BLaER1 (cell line): ENCODE measurements around the gene SCN8A.

Experiments used
- H3K27ac ChIP-seq: shearing (Covaris generic); formaldehyde crosslinking; 2 replicates; pipeline ENCODE4 v1.8.1; 2022
- H3K27me3 ChIP-seq: shearing (Covaris generic); formaldehyde crosslinking; 2 replicates; pipeline ENCODE4 v1.8.1; 2022
- H3K36me3 ChIP-seq: shearing (Covaris generic); formaldehyde crosslinking; 2 replicates; pipeline ENCODE4 v1.8.1; 2022
- H3K4me1 ChIP-seq: shearing (Covaris generic); formaldehyde crosslinking; 2 replicates; pipeline ENCODE4 v1.8.1; 2022
- H3K4me2 ChIP-seq: shearing (Covaris generic); formaldehyde crosslinking; 2 replicates; pipeline ENCODE4 v1.8.1; 2022
- H3K4me3 ChIP-seq: shearing (Covaris generic); formaldehyde crosslinking; 2 replicates; pipeline ENCODE4 v1.8.1; 2022
- H3K9ac ChIP-seq: shearing (Covaris generic); formaldehyde crosslinking; 2 replicates; pipeline ENCODE4 v1.8.1; 2022
- H3K9me3 ChIP-seq: shearing (Covaris generic); formaldehyde crosslinking; 2 replicates; pipeline ENCODE4 v1.8.1; 2022
- H4K20me1 ChIP-seq: shearing (Covaris generic); formaldehyde crosslinking; 2 replicates; pipeline ENCODE4 v1.8.1; 2022
- Cebpa-rat ChIP-seq: shearing (Covaris generic); IDR thresholded peaks from 2 replicates; pipeline ENCODE4 v1.8.1; 2022

Gene SCN8A

DNA sequence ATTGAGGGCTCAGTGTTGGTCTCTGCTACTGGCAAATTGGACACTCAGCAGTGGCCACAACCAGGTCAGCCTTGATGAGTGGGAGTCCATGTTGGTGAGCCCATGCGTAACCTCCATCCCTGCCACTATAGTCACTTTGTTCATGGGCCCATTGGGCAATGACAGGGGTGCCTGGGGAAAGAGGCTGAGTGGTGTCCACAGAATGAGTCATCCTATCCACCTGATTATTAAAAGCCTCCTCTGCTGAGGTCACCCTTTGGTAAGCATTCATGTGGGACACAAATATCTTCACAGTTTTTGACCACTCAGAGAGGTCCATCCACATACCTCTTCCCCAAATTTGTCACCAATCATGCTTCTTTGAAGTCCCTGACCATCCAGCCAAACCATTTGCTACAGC, 207.5 kb downstream of the SCN8A start:
- Histone ChIP-seq H3K4me1 (no peaks in the 10 kb centered on the region), H3K27ac (no peak overlapping the region), H3K27me3 (no peaks in the 10 kb centered on the region), H3K36me3 (no peaks in the 10 kb centered on the region), H3K9me3 (no peaks in the 10 kb centered on the region), H3K9ac (no peak overlapping the region), H3K4me2 (no peak overlapping the region), H4K20me1 (no peaks in the 10 kb centered on the region), H3K4me3 (no peak overlapping the region)
- TF ChIP-seq Cebpa-rat: no peak

DNA sequence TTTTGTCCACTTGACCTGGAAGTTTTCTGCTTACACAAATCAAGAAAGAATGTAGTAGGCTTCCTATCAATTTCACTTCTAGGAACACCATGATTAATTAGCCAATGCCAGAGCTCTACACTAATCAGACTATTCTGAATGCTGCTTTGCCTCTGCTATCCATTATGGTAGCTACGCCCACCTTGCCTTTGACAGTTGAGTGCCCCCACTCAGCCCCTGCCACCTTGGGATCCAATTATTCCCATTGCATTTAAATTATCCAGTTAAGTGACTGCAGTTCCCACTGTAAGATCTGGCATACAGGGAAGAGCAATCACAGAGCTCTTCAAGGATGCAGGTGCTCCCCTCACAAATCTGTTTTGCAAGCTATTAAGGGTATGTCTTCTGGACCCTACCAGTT, 210.0 kb downstream of the SCN8A start:
- H3K4me3 ChIP-seq: no peak overlapping the region
- no peak overlapping the region for H3K4me2 ChIP-seq
- no peak overlapping the region for H3K27ac ChIP-seq
- H3K27me3 ChIP-seq: no peaks in the 10 kb centered on the region
- H3K4me1 ChIP-seq: no peaks in the 10 kb centered on the region
- no peak overlapping the region for H3K9ac ChIP-seq
- no peaks in the 10 kb centered on the region for H3K9me3 ChIP-seq
- no peaks in the 10 kb centered on the region for H3K36me3 ChIP-seq
- H4K20me1 ChIP-seq: no peaks in the 10 kb centered on the region
- TF ChIP-seq Cebpa-rat: no peak

DNA sequence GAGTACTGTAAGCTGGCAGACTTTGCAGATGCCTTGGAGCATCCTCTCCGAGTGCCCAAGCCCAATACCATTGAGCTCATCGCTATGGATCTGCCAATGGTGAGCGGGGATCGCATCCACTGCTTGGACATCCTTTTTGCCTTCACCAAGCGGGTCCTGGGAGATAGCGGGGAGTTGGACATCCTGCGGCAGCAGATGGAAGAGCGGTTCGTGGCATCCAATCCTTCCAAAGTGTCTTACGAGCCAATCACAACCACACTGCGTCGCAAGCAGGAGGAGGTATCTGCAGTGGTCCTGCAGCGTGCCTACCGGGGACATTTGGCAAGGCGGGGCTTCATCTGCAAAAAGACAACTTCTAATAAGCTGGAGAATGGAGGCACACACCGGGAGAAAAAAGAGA, 215.9 kb downstream of the SCN8A start:
- TF ChIP-seq Cebpa-rat: no peak
- no peak overlapping the region for H3K9ac ChIP-seq
- no peak overlapping the region for H3K27ac ChIP-seq
- H3K27me3 ChIP-seq: no peaks in the 10 kb centered on the region
- no peak overlapping the region for H3K4me2 ChIP-seq
- no peak overlapping the region for H3K4me3 ChIP-seq
- H3K36me3 ChIP-seq: no peaks in the 10 kb centered on the region
- H3K4me1 ChIP-seq: no peaks in the 10 kb centered on the region
- H3K9me3 ChIP-seq: no peaks in the 10 kb centered on the region
- H4K20me1 ChIP-seq: no peaks in the 10 kb centered on the region

DNA sequence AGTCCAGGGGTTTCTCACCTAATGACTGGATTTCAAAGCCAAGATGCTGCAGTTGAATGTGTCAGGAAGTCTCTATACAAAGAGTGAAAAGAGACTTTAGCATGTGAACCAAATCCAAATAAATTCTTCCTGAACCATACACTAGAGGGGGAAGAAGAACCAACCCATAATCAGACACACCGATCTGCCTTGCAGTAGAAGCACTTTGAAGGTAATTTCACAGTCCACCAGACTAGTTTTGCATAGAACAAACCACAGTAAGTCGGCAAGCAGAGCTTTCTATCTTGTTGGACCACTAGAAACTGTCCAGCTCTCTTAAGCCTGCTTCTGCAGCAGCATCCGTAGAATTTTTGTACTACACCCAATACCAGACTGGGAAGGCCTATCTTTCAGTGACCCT, 218.2 kb downstream of the SCN8A start:
- peaks cover 5% of the 10 kb centered on the region; the same call in 1 of the 2 replicates for H3K4me1 ChIP-seq
- no peaks in the 10 kb centered on the region for H3K9me3 ChIP-seq
- no peak overlapping the region for H3K4me2 ChIP-seq
- no peak overlapping the region for H3K9ac ChIP-seq
- H3K27ac ChIP-seq: no peak overlapping the region
- no peak overlapping the region for H3K4me3 ChIP-seq
- peaks cover 9% of the 10 kb centered on the region; the same call in 1 of the 2 replicates for H3K27me3 ChIP-seq
- H4K20me1 ChIP-seq: no peaks in the 10 kb centered on the region
- H3K36me3 ChIP-seq: no peaks in the 10 kb centered on the region
- no peak for TF ChIP-seq Cebpa-rat

DNA sequence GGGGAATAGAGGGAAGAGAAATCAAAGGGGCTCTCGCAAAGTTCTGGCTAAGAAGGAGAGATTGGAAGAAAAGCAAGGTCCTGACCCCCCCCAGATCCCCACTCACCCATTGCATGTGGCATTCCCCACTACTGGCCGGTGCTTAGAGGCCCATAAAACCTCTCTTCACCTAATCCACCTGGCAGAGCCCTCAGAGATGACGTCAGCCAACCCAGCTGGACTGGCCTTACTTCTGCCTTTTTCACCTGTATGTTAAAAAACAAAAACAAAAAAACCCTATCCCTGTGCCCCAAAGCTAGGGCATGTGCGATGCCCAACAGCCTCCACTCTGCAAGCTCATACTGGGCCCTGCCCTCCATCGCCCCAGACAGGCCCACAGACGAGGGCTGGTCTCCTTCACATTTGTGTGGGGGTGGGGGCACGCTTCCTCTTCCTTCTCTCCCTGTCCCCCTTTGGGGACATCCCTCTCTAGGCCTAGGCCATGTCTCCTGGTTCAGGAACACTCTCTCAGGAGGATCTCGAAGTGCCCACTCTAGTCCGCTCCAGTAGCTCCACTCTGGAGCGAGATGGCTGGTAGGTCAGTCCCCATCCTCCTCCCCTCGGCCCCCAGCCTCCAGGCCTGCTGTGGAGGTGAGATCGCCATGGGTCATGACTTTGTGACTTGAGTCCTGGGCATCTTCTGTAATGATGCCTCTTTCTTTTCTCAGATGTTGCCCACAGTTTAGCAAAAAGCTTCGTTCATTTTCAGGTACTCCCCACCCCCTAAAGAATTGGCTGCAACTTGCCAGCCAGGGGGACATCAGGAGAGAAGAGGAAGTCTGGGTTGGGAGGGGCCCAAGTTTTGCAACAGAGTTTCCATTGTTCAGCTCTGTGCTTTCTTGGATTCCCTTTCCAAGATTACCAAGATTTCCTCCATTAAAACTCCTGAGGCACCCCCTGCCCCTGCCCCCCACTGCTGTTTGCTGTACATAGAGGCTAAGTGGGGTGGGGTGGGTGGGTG, 220.5 kb downstream of the SCN8A start:
- Histone ChIP-seq H3K4me3 (no peak overlapping the region), H3K27me3 (peaks cover 29% of the 10 kb centered on the region), H3K9ac (no peak overlapping the region), H3K9me3 (no peaks in the 10 kb centered on the region), H3K4me2 (no peak overlapping the region), H3K36me3 (no peaks in the 10 kb centered on the region), H3K4me1 (peaks cover 12% of the 10 kb centered on the region; the same call in 1 of the 2 replicates), H3K27ac (no peak overlapping the region), H4K20me1 (no peaks in the 10 kb centered on the region)
- no peak for TF ChIP-seq Cebpa-rat

DNA sequence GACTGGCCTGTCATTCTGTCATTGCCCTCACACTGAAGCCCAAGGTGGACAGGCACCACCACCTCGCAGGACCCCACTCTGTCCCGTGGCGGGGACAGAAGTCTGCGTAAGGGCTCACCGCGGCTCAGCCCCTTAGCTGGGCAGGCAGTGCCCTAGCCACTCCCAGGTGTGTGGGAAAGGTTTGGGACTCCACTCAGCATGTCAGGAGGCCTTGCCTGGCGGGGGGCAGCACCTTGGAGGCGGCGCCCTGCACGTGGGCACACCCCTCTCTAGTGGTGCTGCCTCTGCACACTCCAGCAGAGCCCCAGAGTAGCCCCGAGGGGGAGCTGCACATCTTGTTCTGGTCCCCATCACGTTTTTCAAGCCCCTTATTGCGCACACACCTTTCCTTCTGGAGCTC, 221.8 kb downstream of the SCN8A start:
- Histone ChIP-seq H3K9me3 (no peaks in the 10 kb centered on the region), H3K36me3 (no peaks in the 10 kb centered on the region), H3K27ac (no peak overlapping the region), H3K4me1 (peaks cover 20% of the 10 kb centered on the region; the same call in 1 of the 2 replicates), H3K27me3 (peaks cover 29% of the 10 kb centered on the region), H3K4me3 (no peak overlapping the region), H4K20me1 (no peaks in the 10 kb centered on the region), H3K9ac (no peak overlapping the region), H3K4me2 (no peak overlapping the region)
- no peak for TF ChIP-seq Cebpa-rat

DNA sequence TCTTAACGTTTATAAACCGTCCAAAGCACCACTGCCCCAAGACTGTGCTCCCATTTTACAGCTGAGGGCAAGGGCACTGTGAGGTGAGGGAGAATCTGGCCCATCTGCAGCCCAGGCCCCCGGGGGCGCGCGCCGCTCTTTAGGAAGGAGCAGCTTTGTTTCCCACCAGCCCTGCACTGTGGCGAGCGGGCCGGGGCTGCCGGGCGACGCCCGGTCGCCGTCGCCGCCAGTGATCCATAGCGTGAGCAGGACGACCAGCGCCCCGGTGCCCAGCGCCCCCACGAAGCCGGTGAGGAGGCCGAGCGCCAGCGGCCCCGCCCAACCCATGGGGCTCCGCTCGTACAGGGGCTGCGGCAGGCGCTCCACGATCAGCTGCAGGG, 222.9 kb downstream of the SCN8A start:
- Histone ChIP-seq H3K4me1 (peaks cover 21% of the 10 kb centered on the region; the same call in 1 of the 2 replicates), H3K27me3 (peaks cover 29% of the 10 kb centered on the region), H3K27ac (peak overlapping the region; percentile 80), H3K9ac (peak overlapping the region; percentile 74), H3K4me3 (peak overlapping the region; percentile 70), H4K20me1 (no peaks in the 10 kb centered on the region), H3K9me3 (no peaks in the 10 kb centered on the region), H3K4me2 (peak overlapping the region; percentile 93), H3K36me3 (no peaks in the 10 kb centered on the region)
- no peak for TF ChIP-seq Cebpa-rat

DNA sequence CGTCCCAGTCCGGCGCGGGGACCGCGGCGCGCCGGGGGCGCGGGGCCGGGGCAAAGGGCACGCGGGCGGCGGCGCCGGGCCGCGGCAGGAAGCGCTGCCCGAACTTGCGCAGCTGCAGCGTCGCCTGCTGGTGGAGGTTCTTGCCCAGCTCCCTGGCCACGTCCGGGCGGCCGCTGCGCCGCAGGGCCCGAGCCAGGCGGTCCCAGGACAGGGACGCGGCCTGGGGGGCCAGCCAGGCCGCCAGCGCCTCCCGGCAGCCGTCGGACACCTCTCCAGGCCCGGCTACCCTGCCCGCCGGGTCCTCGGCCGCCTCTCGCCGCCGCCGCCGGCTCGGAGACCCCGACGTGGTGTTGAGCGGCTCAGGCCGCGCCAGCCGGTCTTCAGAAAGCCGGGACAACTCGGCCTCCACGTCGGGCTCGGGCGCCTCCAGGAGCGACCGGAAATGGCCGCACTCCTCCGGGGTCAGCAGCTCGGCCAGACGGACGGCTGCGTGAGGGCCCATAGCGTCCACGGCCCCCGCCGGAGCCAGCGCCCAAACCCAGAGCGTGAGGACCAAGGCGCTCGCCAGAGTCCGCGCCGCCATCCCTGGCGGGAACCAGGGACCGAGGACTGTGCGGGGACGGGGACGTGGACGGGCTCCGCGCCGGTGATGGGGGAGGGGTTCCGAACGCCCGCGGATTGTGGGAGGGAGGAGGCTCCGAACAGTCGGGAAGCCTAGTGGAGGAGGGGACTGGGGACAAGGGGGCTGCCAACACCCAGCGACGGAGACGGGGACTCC, 223.5 kb downstream of the SCN8A start:
- Histone ChIP-seq H4K20me1 (no peaks in the 10 kb centered on the region), H3K4me1 (peaks cover 22% of the 10 kb centered on the region), H3K27ac (peak overlapping the region; percentile 80), H3K4me2 (peak overlapping the region; percentile 93), H3K36me3 (no peaks in the 10 kb centered on the region), H3K9me3 (no peaks in the 10 kb centered on the region), H3K9ac (peak overlapping the region; percentile 74), H3K27me3 (peaks cover 29% of the 10 kb centered on the region), H3K4me3 (peak overlapping the region; percentile 70)
- TF ChIP-seq Cebpa-rat: no peak

DNA sequence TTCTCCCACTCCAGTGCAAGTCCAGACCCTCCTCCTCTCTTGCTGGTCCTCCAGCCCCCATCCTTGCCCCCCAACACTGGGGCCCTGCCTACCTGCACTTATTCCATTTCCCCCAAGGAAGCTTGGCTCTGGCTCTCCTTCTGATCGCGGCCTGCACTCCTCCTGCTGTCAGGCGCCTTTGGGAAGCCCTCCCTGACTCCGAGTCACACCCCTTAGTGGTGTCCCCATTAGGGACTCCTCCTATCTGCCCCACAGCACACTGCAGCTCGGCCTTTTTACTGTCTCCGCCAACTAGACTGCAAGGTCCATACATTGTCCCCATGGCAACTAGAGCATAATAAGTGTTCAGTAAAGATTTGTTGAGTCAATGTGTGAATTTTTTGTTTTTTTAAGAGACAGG, 224.5 kb downstream of the SCN8A start:
- Histone ChIP-seq H3K9me3 (no peaks in the 10 kb centered on the region), H3K36me3 (no peaks in the 10 kb centered on the region), H3K27ac (no peak overlapping the region), H3K4me1 (peaks cover 31% of the 10 kb centered on the region), H3K4me2 (no peak overlapping the region), H3K27me3 (peaks cover 29% of the 10 kb centered on the region), H3K9ac (no peak overlapping the region), H4K20me1 (no peaks in the 10 kb centered on the region), H3K4me3 (no peak overlapping the region)
- TF ChIP-seq Cebpa-rat: no peak
